ENCODE data around the gene NCBP1.

NCBP1 gene

GRCh38 chr9:97722331-97722730 is 88.7 kb downstream of the NCBP1 start:
- no peak for DNase-seq
